ENCODE results near the gene KRI1. TPM values are rescaled to one million over a fixed set of nuclear protein-coding genes. Genes with fewer than 3 reads are reported as not detected.

The KRI1 gene
- total and polyA plus RNA-seq, 2 of the 8 experiments (the other 6 are each of a cell fraction or from before 2014, with no cell fraction given): 14.2 to 45.2 TPM

DNA sequence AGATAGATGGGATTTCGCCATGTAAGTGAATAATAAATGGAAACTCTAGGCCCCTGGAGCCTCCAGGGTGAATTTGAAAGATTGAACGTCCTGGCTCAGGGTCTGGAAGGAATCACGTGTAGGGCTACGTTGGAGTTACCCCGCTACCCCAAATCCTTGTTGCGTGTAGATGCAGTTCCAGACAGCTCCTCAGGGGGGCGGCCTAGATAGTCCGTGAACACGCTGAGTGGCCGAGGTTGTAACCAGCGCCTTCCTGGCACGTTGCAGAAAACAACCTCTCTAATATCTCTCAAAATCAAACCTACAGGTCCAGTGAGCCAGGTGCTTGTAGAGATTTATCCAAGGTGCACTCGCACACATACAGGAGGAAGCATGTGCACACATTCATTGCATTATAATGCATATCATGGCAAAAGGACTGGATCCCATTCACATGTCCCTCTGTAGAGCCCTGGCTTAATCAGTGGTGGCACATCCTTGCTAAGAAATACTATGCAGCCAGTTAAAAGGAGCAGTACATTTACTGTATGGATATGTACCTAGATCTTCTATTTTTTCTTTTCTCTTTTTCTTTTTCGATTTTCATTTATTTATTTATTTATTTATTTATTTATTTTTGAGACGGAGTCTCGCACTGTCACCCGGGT, 60.1 kb downstream of the KRI1 start (continued):
- no peak for TF ChIP-seq TAF7 (optimal IDR thresholded peaks at IDR 0.05; ENCODE audit: borderline replicate concordance, low read depth, low read length)
- no peak for TF ChIP-seq RXRA (IDR thresholded peaks at IDR 0.05; ENCODE audit: insufficient read depth, low read depth, low read length)
- TF ChIP-seq NRF1 (IDR thresholded peaks at IDR 0.05; ENCODE audit: low read depth, low read length): no peak
- TF ChIP-seq ASH2L (IDR thresholded peaks at IDR 0.05; ENCODE audit: low read length): no peak
- TF ChIP-seq CHD1 (IDR thresholded peaks at IDR 0.05; ENCODE audit: low read depth, low read length): no peak

MicroRNAs within 50 kb of the gene (microRNA counts, 767-probe panel; counts per million panel counts)
- microRNA hsa-miR-1238: 879 counts per million, percentile 95 among the panel's probes with 10 or more counts

Small RNA genes within 50 kb of the gene (microRNA-seq; reads per million reads assigned to microRNA genes)
- 0 reads per million in 2 experiments for gene MIR1238 (ENCODE audit: borderline microRNAs expressed in 2 of 2, borderline number of aligned reads in 2 of 2, borderline replicate concordance in 1 of 2)

Small RNA genes within 50 kb of the gene (small RNA-seq; reads per million reads assigned to genes)
- gene MIR1238 (ENCODE audit: insufficient read depth) (not detected), gene RNU7-140P (ENCODE audit: insufficient read depth) (not detected)

Other genes starting within 250 kb of the KRI1 start
- 27.0 and 27.8 TPM in 2 replicates for gene FDX2, start 250.0 kb downstream of the KRI1 start, total RNA-seq (2021; fragmentation: NEBNext Ultra II Directional; extraction: Animal tissue kit (Norgen Biotek cat#: 25700))
- gene FDX2, start 250.0 kb downstream of the KRI1 start, polyA plus RNA-seq (2011; rRNA removed): 64.4 and 80.2 TPM in 2 replicates
- gene RAVER1, start 232.5 kb downstream of the KRI1 start, total RNA-seq (2021; fragmentation: NEBNext Ultra II Directional; extraction: Animal tissue kit (Norgen Biotek cat#: 25700)): 70.5 and 72.4 TPM in 2 replicates
- 5.7 and 17.1 TPM in 2 replicates for gene RAVER1, start 232.5 kb downstream of the KRI1 start, polyA plus RNA-seq (2011; rRNA removed)
- 16.5 TPM in 2 replicates for gene ICAM3, start 226.4 kb downstream of the KRI1 start, total RNA-seq (2021; fragmentation: NEBNext Ultra II Directional; extraction: Animal tissue kit (Norgen Biotek cat#: 25700))
- 15.4 and 18.9 TPM in 2 replicates for gene ICAM3, start 226.4 kb downstream of the KRI1 start, polyA plus RNA-seq (2011; rRNA removed)
- 40.8 and 42.7 TPM in 2 replicates for gene TYK2, start 185.4 kb downstream of the KRI1 start, total RNA-seq (2021; fragmentation: NEBNext Ultra II Directional; extraction: Animal tissue kit (Norgen Biotek cat#: 25700))
- 32.1 and 47.6 TPM in 2 replicates for gene TYK2, start 185.4 kb downstream of the KRI1 start, polyA plus RNA-seq (2011; rRNA removed)
- gene CDC37, start 162.5 kb downstream of the KRI1 start, total RNA-seq (2021; fragmentation: NEBNext Ultra II Directional; extraction: Animal tissue kit (Norgen Biotek cat#: 25700)): 162 and 164 TPM in 2 replicates
- gene CDC37, start 162.5 kb downstream of the KRI1 start, polyA plus RNA-seq (2011; rRNA removed): 181 and 285 TPM in 2 replicates
- 4.4 and 5.0 TPM in 2 replicates for gene PDE4A, start 145.5 kb downstream of the KRI1 start, total RNA-seq (2021; fragmentation: NEBNext Ultra II Directional; extraction: Animal tissue kit (Norgen Biotek cat#: 25700))
- gene PDE4A, start 145.5 kb downstream of the KRI1 start, polyA plus RNA-seq (2011; rRNA removed): 2.0 and 3.4 TPM in 2 replicates
- 80.6 and 82.0 TPM in 2 replicates for gene KEAP1, start 62.7 kb downstream of the KRI1 start, total RNA-seq (2021; fragmentation: NEBNext Ultra II Directional; extraction: Animal tissue kit (Norgen Biotek cat#: 25700))
- gene KEAP1, start 62.7 kb downstream of the KRI1 start, polyA plus RNA-seq (2011; rRNA removed): 106 and 117 TPM in 2 replicates
- 8.6 and 8.7 TPM in 2 replicates for gene S1PR5, start 48.6 kb downstream of the KRI1 start, total RNA-seq (2021; fragmentation: NEBNext Ultra II Directional; extraction: Animal tissue kit (Norgen Biotek cat#: 25700))
- gene S1PR5, start 48.6 kb downstream of the KRI1 start, polyA plus RNA-seq (2011; rRNA removed): 2.4 and 3.6 TPM in 2 replicates
- gene ATG4D, start 22.1 kb downstream of the KRI1 start, total RNA-seq (2021; fragmentation: NEBNext Ultra II Directional; extraction: Animal tissue kit (Norgen Biotek cat#: 25700)): 43.7 and 51.4 TPM in 2 replicates
- gene ATG4D, start 22.1 kb downstream of the KRI1 start, polyA plus RNA-seq (2011; rRNA removed): 39.6 and 68.7 TPM in 2 replicates
- gene CDKN2D, start 3.0 kb upstream of the KRI1 start, total RNA-seq (2021; fragmentation: NEBNext Ultra II Directional; extraction: Animal tissue kit (Norgen Biotek cat#: 25700)): 2.6 and 3.0 TPM in 2 replicates
- gene CDKN2D, start 3.0 kb upstream of the KRI1 start, polyA plus RNA-seq (2011; rRNA removed): 4.0 and 4.2 TPM in 2 replicates
- gene AP1M2, start 21.3 kb upstream of the KRI1 start, total RNA-seq (2021; fragmentation: NEBNext Ultra II Directional; extraction: Animal tissue kit (Norgen Biotek cat#: 25700)): 140 and 141 TPM in 2 replicates
- gene AP1M2, start 21.3 kb upstream of the KRI1 start, polyA plus RNA-seq (2011; rRNA removed): 161 and 205 TPM in 2 replicates
- gene SLC44A2, start 59.5 kb upstream of the KRI1 start, total RNA-seq (2021; fragmentation: NEBNext Ultra II Directional; extraction: Animal tissue kit (Norgen Biotek cat#: 25700)): 118 and 120 TPM in 2 replicates
- gene SLC44A2, start 59.5 kb upstream of the KRI1 start, polyA plus RNA-seq (2011; rRNA removed): 105 and 113 TPM in 2 replicates
- 675 and 695 TPM in 2 replicates for gene ILF3, start 88.3 kb upstream of the KRI1 start, total RNA-seq (2021; fragmentation: NEBNext Ultra II Directional; extraction: Animal tissue kit (Norgen Biotek cat#: 25700))
- 291 and 412 TPM in 2 replicates for gene ILF3, start 88.3 kb upstream of the KRI1 start, polyA plus RNA-seq (2011; rRNA removed)
- gene QTRT1, start 135.4 kb upstream of the KRI1 start, total RNA-seq (2021; fragmentation: NEBNext Ultra II Directional; extraction: Animal tissue kit (Norgen Biotek cat#: 25700)): 61.1 and 61.6 TPM in 2 replicates
- 94.2 and 126 TPM in 2 replicates for gene QTRT1, start 135.4 kb upstream of the KRI1 start, polyA plus RNA-seq (2011; rRNA removed)
- gene DNM2, start 152.1 kb upstream of the KRI1 start, total RNA-seq (2021; fragmentation: NEBNext Ultra II Directional; extraction: Animal tissue kit (Norgen Biotek cat#: 25700)): 120 TPM in 2 replicates
- gene DNM2, start 152.1 kb upstream of the KRI1 start, polyA plus RNA-seq (2011; rRNA removed): 61.9 and 83.4 TPM in 2 replicates